NCI-H1092 (cell line): ENCODE results near the gene USP13.
"Not testable (repeated sequence)": the region's sequence is repeated elsewhere in the genome, so short reads cannot be mapped to it uniquely, and the experiment has no call there.

Experiments used
- DNase-seq: peaks from one replicate; lab custom pipeline; 2025; lab: John Stamatoyannopoulos, UW

USP13 gene

GRCh38 chr3:179734497-179735281, 81.8 kb downstream of the USP13 start:
- no peak for DNase-seq

- DNase-seq, result no peak
Measured at GRCh38 chr3:179735321-179735720, 82.5 kb downstream of the USP13 start.

GRCh38 chr3:179738998-179739397, 86.2 kb downstream of the USP13 start:
- no peak for DNase-seq

GRCh38 chr3:179739816-179740594, 87.2 kb downstream of the USP13 start:
- no peak for DNase-seq

- no peak for DNase-seq
Measured at GRCh38 chr3:179743913-179744312, 91.1 kb downstream of the USP13 start.

- DNase-seq, result no peak
Measured at GRCh38 chr3:179744667-179745066, 91.8 kb downstream of the USP13 start.

- DNase-seq, result no peak
Measured at GRCh38 chr3:179745079-179745478, 92.2 kb downstream of the USP13 start.

- no peak for DNase-seq
Measured at GRCh38 chr3:179745716-179746115, 92.9 kb downstream of the USP13 start.

GRCh38 chr3:179750720-179751328, 98.0 kb downstream of the USP13 start:
- no peak for DNase-seq

- no peak for DNase-seq
Measured at GRCh38 chr3:179760944-179761343, 108.1 kb downstream of the USP13 start.

GRCh38 chr3:179765396-179765795, 112.6 kb downstream of the USP13 start:
- no peak for DNase-seq

- DNase-seq, result no peak
Measured at GRCh38 chr3:179766416-179767133, 113.7 kb downstream of the USP13 start.

GRCh38 chr3:179768080-179768479, 115.2 kb downstream of the USP13 start:
- peak; percentile 25 for DNase-seq

- no peak for DNase-seq
Measured at GRCh38 chr3:179769411-179770247, 116.8 kb downstream of the USP13 start.

GRCh38 chr3:179771797-179772196, 119.0 kb downstream of the USP13 start:
- no peak for DNase-seq

GRCh38 chr3:179772297-179772696, 119.5 kb downstream of the USP13 start:
- no peak for DNase-seq

- no peak for DNase-seq
Measured at GRCh38 chr3:179775416-179776122, 122.7 kb downstream of the USP13 start.

GRCh38 chr3:179782841-179783240, 130.0 kb downstream of the USP13 start:
- not testable (repeated sequence) for DNase-seq

- no peak for DNase-seq
Measured at GRCh38 chr3:179788996-179789395, 136.2 kb downstream of the USP13 start.

- no peak for DNase-seq
Measured at GRCh38 chr3:179791793-179792192, 139.0 kb downstream of the USP13 start.

GRCh38 chr3:179794355-179794754, 141.5 kb downstream of the USP13 start:
- no peak for DNase-seq
